ENCODE results near the gene GNPTAB.

The GNPTAB gene

GRCh38 chr12:101696251-101697196 lies 134.2 kb downstream of the GNPTAB start:
- DNase-seq (ENCODE audit: low read depth): no peak

GRCh38 chr12:101695706-101696105 lies 135.1 kb downstream of the GNPTAB start:
- DNase-seq (ENCODE audit: low read depth): no peak
